Colon (tissue), 2 donors: ENCODE data around the gene USO1.
"Not testable (repeated sequence)": the region's sequence is repeated elsewhere in the genome, so short reads cannot be mapped to it uniquely, and the experiment has no call there.

Experiments
- FAIRE-seq: peaks from 2 replicates; lab custom pipeline; 2012; peaks lifted over from hg19 to GRCh38; lab: Jason Lieb, UNC
- donor health status: control.
- donor health status: control.

Gene USO1

GRCh38 chr4:75715105-75715799 is 9.1 kb upstream of the USO1 start:
- no peak for FAIRE-seq

- FAIRE-seq = not testable (repeated sequence)
Observed at GRCh38 chr4:75716054-75716453, 8.3 kb upstream of the USO1 start.

GRCh38 chr4:75717408-75717807 is 7.0 kb upstream of the USO1 start:
- no peak for FAIRE-seq

- no peak for FAIRE-seq
Observed at GRCh38 chr4:75718529-75718928, 5.8 kb upstream of the USO1 start.

- FAIRE-seq = no peak
Observed at GRCh38 chr4:75722417-75722816, 2.0 kb upstream of the USO1 start.

GRCh38 chr4:75723163-75724065 is 963 bp upstream of the USO1 start:
- no peak for FAIRE-seq

GRCh38 chr4:75724867-75725724 is 719 bp downstream of the USO1 start:
- FAIRE-seq = no peak

- not testable (repeated sequence) for FAIRE-seq
Observed at GRCh38 chr4:75725942-75726538, 1.7 kb downstream of the USO1 start.

- FAIRE-seq = no peak
Observed at GRCh38 chr4:75726577-75726976, 2.2 kb downstream of the USO1 start.

GRCh38 chr4:75727073-75727472 is 2.7 kb downstream of the USO1 start:
- FAIRE-seq = no peak

- peak; percentile 31 for FAIRE-seq
Observed at GRCh38 chr4:75729836-75730235, 5.5 kb downstream of the USO1 start.

GRCh38 chr4:75733369-75733768 is 9.0 kb downstream of the USO1 start:
- FAIRE-seq = no peak

GRCh38 chr4:75735525-75735924 is 11.1 kb downstream of the USO1 start:
- no peak for FAIRE-seq

GRCh38 chr4:75736862-75737261 is 12.5 kb downstream of the USO1 start:
- no peak for FAIRE-seq

GRCh38 chr4:75737398-75737797 is 13.0 kb downstream of the USO1 start:
- no peak for FAIRE-seq

- no peak for FAIRE-seq
Observed at GRCh38 chr4:75741027-75741426, 16.6 kb downstream of the USO1 start.

GRCh38 chr4:75742451-75742850 is 18.1 kb downstream of the USO1 start:
- no peak for FAIRE-seq

GRCh38 chr4:75745161-75745560 is 20.8 kb downstream of the USO1 start:
- FAIRE-seq = no peak

GRCh38 chr4:75745721-75746199 is 21.4 kb downstream of the USO1 start:
- FAIRE-seq = no peak

- no peak for FAIRE-seq
Observed at GRCh38 chr4:75752637-75753036, 28.3 kb downstream of the USO1 start.

- no peak for FAIRE-seq
Observed at GRCh38 chr4:75769036-75769435, 44.7 kb downstream of the USO1 start.

GRCh38 chr4:75771607-75772006 is 47.2 kb downstream of the USO1 start:
- no peak for FAIRE-seq
